Neural progenitor cell (in vitro differentiated cells): ENCODE data around the gene GIPC2. TPM values are rescaled to one million over a fixed set of nuclear protein-coding genes. Genes with fewer than 3 reads are reported as not detected.

ENCODE experiments used
- DNase-seq: peaks from one replicate; pipeline ENCODE4 v3.0.0-alpha.2; 2016; ENCODE audit warnings: low spot score
- H2AFZ ChIP-seq: fragments of 200-600 bp; sonication (generic); replicated peaks from 2 replicates; pipeline ENCODE4 v1.6.1; 2016; ENCODE audit warnings: antibody characterized with exemption
- H3F3A ChIP-seq: fragments of 200-600 bp; sonication (generic); 2 replicates; pipeline ENCODE4 v1.6.1; 2016; ENCODE audit warnings: antibody characterized with exemption, low read depth
- H3K27ac ChIP-seq: fragments of 200-600 bp; sonication (generic); 2 replicates; pipeline ENCODE4 v1.5.1; 2016; ENCODE audit warnings: mild to moderate bottlenecking
- H3K27me3 ChIP-seq: fragments of 200-600 bp; sonication (generic); 2 replicates; pipeline ENCODE4 v1.6.1; 2016; ENCODE audit warnings: mild to moderate bottlenecking, moderate library complexity
- H3K36me3 ChIP-seq: fragments of 200-600 bp; sonication (generic); 2 replicates; pipeline ENCODE4 v1.5.1; 2016
- H3K4me1 ChIP-seq: fragments of 200-600 bp; sonication (generic); 2 replicates; pipeline ENCODE4 v1.6.1; 2016; ENCODE audit warnings: mixed run types
- H3K4me2 ChIP-seq: fragments of 200-600 bp; sonication (generic); 2 replicates; pipeline ENCODE4 v1.6.1; 2016
- H3K4me3 ChIP-seq: fragments of 200-600 bp; sonication (generic); 2 replicates; pipeline ENCODE4 v1.5.1; 2016
- H3K79me2 ChIP-seq: fragments of 200-600 bp; sonication (generic); 2 replicates; pipeline ENCODE4 v1.6.1; 2016; ENCODE audit warnings: low read depth
- H3K9ac ChIP-seq: fragments of 200-600 bp; sonication (generic); 2 replicates; pipeline ENCODE4 v1.6.1; 2016
- H3K9me3 ChIP-seq: fragments of 200-600 bp; sonication (generic); 2 replicates; pipeline ENCODE4 v1.5.1; 2016; ENCODE audit warnings: low read depth
- H4K20me1 ChIP-seq: fragments of 200-600 bp; sonication (generic); 2 replicates; pipeline ENCODE4 v1.6.1; 2016; ENCODE audit warnings: low read depth
- H3K27ac Mint-ChIP-seq: 3 replicates; pipeline ENCODE4 v1.8.0; 2021; ENCODE audit warnings: mixed read lengths
- H3K27me3 Mint-ChIP-seq: 2 replicates; pipeline ENCODE4 v1.8.0; 2022; ENCODE audit warnings: low read depth, mild to moderate bottlenecking, inconsistent platforms, moderate library complexity, mixed read lengths; ENCODE audit not compliant: insufficient read depth
- H3K36me3 Mint-ChIP-seq: 3 replicates; pipeline ENCODE4 v1.8.0; 2021; ENCODE audit warnings: mixed read lengths
- H3K4me1 Mint-ChIP-seq: 3 replicates; pipeline ENCODE4 v1.8.0; 2021; ENCODE audit warnings: mixed read lengths
- H3K4me3 Mint-ChIP-seq: 3 replicates; pipeline ENCODE4 v1.8.0; 2021; ENCODE audit warnings: mild to moderate bottlenecking, moderate library complexity, mixed read lengths
- H3K9me3 Mint-ChIP-seq: 3 replicates; pipeline ENCODE4 v1.8.0; 2020; ENCODE audit warnings: mixed read lengths
- EZH2 ChIP-seq: fragments of 200-600 bp; sonication (generic); IDR thresholded peaks from 2 replicates; pipeline ENCODE4 v1.6.1; 2017; ENCODE audit warnings: antibody characterized with exemption, mild to moderate bottlenecking, moderate library complexity
- EZH2phosphoT487 ChIP-seq: fragments of 200-600 bp; sonication (generic); IDR thresholded peaks from 2 replicates; pipeline ENCODE4 v1.6.1; 2017; ENCODE audit warnings: antibody characterized with exemption
- total RNA-seq: library from RNA; depleted of rRNA; stranded (reverse); fragments of >200 nt; gene quantifications from 2 replicates; pipeline ENCODE4 v1.2.3, GENCODE V29; 2015; ENCODE audit warnings: low replicate concordance
- TF ChIP-seq, protein P1 (sequence below): fragments of 200-600 bp; sonication (generic); IDR thresholded peaks from 2 replicates; pipeline ENCODE4 v1.5.1; 2017; ENCODE audit warnings: antibody characterized with exemption, mild to moderate bottlenecking

GIPC2 gene
- total RNA-seq, 1 donor from 2014 or later, result not detected

DNA sequence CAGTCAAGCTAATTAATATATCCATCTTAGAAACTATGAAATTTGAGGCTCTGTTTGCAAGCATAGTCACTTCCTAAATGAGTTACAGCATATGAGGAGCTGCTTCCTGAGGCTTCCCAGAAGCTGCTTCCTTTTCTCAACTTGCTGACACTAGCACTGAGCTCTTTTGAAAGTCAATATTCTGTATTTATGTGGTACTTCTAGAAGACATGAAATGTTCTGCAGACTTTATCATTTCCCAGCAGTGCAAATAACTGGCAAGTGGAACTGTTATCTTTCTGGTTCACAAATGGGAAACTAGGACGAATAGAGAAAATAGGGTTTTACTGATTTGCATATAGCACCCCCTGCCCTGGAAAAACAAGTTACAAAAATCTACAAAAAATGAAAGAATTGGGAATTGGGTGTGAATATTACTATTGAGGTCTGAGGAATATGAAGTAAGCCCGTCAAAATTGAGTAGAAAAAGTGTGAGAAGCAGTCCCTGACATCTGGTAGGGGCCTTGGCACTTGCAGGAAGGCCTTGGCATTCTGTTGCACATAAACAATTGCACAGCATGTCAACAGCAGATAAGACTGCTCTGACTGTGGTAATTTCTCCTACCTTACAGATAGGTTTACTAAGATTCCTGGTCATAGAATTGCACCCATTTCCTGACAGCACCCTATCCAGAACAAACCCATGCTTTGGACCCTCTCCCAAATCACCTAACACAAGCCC lies 7.1 kb downstream of the GIPC2 start:
- no peak overlapping the region for H3K9ac ChIP-seq
- no peak overlapping the region for H3K27ac ChIP-seq
- H3K4me3 ChIP-seq, result no peak overlapping the region
- no peaks in the 10 kb centered on the region for H3K9me3 ChIP-seq
- H3K4me2 ChIP-seq, result no peak overlapping the region
- H4K20me1 ChIP-seq, result no peaks in the 10 kb centered on the region
- no peaks in the 10 kb centered on the region for H3K9me3 Mint-ChIP-seq
- peaks cover 11% of the 10 kb centered on the region for H3K27me3 ChIP-seq
- H3K36me3 ChIP-seq, result no peaks in the 10 kb centered on the region
- H3K4me1 ChIP-seq, result no peaks in the 10 kb centered on the region
- H3K36me3 Mint-ChIP-seq, result no peaks in the 10 kb centered on the region
- DNase-seq, result no peak
- TF ChIP-seq EZH2 (no peak), EZH2phosphoT487 (no peak)
- TF ChIP-seq, protein P1, sequence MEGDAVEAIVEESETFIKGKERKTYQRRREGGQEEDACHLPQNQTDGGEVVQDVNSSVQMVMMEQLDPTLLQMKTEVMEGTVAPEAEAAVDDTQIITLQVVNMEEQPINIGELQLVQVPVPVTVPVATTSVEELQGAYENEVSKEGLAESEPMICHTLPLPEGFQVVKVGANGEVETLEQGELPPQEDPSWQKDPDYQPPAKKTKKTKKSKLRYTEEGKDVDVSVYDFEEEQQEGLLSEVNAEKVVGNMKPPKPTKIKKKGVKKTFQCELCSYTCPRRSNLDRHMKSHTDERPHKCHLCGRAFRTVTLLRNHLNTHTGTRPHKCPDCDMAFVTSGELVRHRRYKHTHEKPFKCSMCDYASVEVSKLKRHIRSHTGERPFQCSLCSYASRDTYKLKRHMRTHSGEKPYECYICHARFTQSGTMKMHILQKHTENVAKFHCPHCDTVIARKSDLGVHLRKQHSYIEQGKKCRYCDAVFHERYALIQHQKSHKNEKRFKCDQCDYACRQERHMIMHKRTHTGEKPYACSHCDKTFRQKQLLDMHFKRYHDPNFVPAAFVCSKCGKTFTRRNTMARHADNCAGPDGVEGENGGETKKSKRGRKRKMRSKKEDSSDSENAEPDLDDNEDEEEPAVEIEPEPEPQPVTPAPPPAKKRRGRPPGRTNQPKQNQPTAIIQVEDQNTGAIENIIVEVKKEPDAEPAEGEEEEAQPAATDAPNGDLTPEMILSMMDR, result no peak
- H2AFZ ChIP-seq, result no peak overlapping the region
- H3K4me1 Mint-ChIP-seq, result no peaks in the 10 kb centered on the region
- H3K27ac Mint-ChIP-seq, result no peak overlapping the region
- H3K27me3 Mint-ChIP-seq, result peaks cover 8% of the 10 kb centered on the region
- H3K4me3 Mint-ChIP-seq, result no peak overlapping the region
- no peaks in the 10 kb centered on the region for H3F3A ChIP-seq
- no peaks in the 10 kb centered on the region for H3K79me2 ChIP-seq

DNA sequence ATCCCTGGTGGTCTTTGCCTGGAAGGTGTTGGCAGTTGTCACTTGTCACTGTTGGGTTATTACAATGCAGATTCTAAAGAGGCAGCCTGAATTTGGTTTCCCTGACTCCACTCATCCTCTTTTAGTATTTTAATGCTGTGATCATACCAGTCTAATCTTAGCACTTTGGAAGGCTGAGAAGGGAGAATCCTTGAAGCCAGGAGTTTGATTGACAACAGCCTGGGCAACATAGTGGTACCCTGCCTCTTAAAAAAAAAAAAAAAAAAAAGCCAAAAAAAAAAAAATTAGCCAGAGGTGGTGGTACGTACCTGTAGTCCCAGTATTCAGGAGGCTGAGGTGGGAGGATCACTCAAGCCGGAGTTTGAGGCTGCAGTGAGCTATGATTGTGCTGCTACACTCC lies 7.7 kb downstream of the GIPC2 start:
- Mint-ChIP-seq H3K36me3 (no peaks in the 10 kb centered on the region), H3K27me3 (peaks cover 6% of the 10 kb centered on the region), H3K27ac (no peak overlapping the region), H3K4me1 (no peaks in the 10 kb centered on the region), H3K4me3 (no peak overlapping the region), H3K9me3 (no peaks in the 10 kb centered on the region)
- Histone ChIP-seq H3K4me1 (no peaks in the 10 kb centered on the region), H3K36me3 (no peaks in the 10 kb centered on the region), H3K9me3 (no peaks in the 10 kb centered on the region), H4K20me1 (no peaks in the 10 kb centered on the region), H2AFZ (no peak overlapping the region), H3K27me3 (peaks cover 4% of the 10 kb centered on the region), H3K9ac (no peak overlapping the region), H3F3A (no peaks in the 10 kb centered on the region), H3K4me2 (no peak overlapping the region), H3K27ac (no peak overlapping the region), H3K4me3 (no peak overlapping the region), H3K79me2 (no peaks in the 10 kb centered on the region)
- no peak for DNase-seq
- TF ChIP-seq EZH2, result no peak
- TF ChIP-seq EZH2phosphoT487, result no peak
- TF ChIP-seq, protein P1, result no peak

DNA sequence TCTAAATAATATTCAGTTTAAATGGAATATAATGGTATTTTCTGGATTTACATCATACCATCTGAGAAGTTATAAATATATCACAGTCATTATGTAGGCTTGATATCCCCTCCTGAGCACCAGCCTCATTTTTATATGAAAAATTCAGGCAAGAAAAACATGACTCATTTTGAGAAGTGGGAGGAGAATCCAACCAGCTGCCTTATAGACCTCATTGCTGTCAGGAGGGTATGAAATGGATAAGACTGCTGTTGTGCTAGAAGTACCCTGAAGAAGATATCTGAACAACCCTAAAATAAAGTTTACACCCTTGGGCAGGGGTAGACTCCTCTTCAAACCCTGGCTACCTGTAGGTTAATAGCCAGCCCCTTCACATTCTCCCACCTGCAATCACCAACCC lies 8.8 kb downstream of the GIPC2 start:
- Mint-ChIP-seq H3K27ac (no peak overlapping the region), H3K27me3 (peaks cover 6% of the 10 kb centered on the region), H3K4me3 (no peak overlapping the region), H3K4me1 (no peaks in the 10 kb centered on the region), H3K9me3 (no peaks in the 10 kb centered on the region), H3K36me3 (no peaks in the 10 kb centered on the region)
- no peaks in the 10 kb centered on the region for H3K79me2 ChIP-seq
- H3K4me2 ChIP-seq, result no peak overlapping the region
- H3K9ac ChIP-seq, result no peak overlapping the region
- no peaks in the 10 kb centered on the region for H3K27me3 ChIP-seq
- H3K4me3 ChIP-seq, result no peak overlapping the region
- no peaks in the 10 kb centered on the region for H3F3A ChIP-seq
- no peak for TF ChIP-seq EZH2
- no peak for TF ChIP-seq EZH2phosphoT487
- TF ChIP-seq, protein P1, result no peak
- H3K36me3 ChIP-seq, result no peaks in the 10 kb centered on the region
- DNase-seq, result no peak
- H3K4me1 ChIP-seq, result no peaks in the 10 kb centered on the region
- no peak overlapping the region for H3K27ac ChIP-seq
- H3K9me3 ChIP-seq, result no peaks in the 10 kb centered on the region
- H2AFZ ChIP-seq, result no peak overlapping the region
- H4K20me1 ChIP-seq, result no peaks in the 10 kb centered on the region
